ENCODE data around the gene CD164.

The CD164 gene

DNA sequence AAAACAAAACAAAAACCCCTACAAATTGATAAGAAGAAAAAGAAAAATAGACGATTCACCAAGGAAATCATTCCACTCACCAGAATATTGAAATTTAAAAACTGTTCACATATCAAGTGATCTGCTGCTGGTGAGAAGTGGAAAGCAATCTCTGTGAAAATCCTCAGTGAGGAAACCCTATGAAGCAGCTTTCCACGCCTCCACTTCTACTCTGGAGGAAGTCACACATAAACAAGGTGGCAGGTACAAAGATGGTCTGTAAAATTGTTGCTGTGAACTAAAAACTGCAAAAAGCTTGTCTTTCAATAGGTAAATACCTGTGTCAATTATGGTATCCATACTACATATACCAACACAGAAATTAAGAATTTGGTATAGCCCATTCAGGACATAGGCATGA is 18.5 kb downstream of the CD164 start:
- Histone ChIP-seq H3K4me1 (ENCODE audit: insufficient read depth, poor library complexity, severe bottlenecking) (no peaks in the 10 kb centered on the region), H3K9me3 (ENCODE audit: severe bottlenecking) (no peaks in the 10 kb centered on the region), H3K27ac (ENCODE audit: poor library complexity, severe bottlenecking) (no peak overlapping the region), H3K4me3 (ENCODE audit: severe bottlenecking) (no peak overlapping the region), H3K27me3 (ENCODE audit: insufficient read depth, poor library complexity, severe bottlenecking) (no peaks in the 10 kb centered on the region), H3K36me3 (ENCODE audit: low read depth) (peaks cover 72% of the 10 kb centered on the region)
- no peak for DNase-seq (ENCODE audit: low spot score)
- TF ChIP-seq, protein P1, sequence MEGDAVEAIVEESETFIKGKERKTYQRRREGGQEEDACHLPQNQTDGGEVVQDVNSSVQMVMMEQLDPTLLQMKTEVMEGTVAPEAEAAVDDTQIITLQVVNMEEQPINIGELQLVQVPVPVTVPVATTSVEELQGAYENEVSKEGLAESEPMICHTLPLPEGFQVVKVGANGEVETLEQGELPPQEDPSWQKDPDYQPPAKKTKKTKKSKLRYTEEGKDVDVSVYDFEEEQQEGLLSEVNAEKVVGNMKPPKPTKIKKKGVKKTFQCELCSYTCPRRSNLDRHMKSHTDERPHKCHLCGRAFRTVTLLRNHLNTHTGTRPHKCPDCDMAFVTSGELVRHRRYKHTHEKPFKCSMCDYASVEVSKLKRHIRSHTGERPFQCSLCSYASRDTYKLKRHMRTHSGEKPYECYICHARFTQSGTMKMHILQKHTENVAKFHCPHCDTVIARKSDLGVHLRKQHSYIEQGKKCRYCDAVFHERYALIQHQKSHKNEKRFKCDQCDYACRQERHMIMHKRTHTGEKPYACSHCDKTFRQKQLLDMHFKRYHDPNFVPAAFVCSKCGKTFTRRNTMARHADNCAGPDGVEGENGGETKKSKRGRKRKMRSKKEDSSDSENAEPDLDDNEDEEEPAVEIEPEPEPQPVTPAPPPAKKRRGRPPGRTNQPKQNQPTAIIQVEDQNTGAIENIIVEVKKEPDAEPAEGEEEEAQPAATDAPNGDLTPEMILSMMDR (IDR thresholded peaks at IDR 0.05; ENCODE audit: poor library complexity, severe bottlenecking) = no peak
- ATAC-seq (ENCODE audit: low read depth) = no peak

DNA sequence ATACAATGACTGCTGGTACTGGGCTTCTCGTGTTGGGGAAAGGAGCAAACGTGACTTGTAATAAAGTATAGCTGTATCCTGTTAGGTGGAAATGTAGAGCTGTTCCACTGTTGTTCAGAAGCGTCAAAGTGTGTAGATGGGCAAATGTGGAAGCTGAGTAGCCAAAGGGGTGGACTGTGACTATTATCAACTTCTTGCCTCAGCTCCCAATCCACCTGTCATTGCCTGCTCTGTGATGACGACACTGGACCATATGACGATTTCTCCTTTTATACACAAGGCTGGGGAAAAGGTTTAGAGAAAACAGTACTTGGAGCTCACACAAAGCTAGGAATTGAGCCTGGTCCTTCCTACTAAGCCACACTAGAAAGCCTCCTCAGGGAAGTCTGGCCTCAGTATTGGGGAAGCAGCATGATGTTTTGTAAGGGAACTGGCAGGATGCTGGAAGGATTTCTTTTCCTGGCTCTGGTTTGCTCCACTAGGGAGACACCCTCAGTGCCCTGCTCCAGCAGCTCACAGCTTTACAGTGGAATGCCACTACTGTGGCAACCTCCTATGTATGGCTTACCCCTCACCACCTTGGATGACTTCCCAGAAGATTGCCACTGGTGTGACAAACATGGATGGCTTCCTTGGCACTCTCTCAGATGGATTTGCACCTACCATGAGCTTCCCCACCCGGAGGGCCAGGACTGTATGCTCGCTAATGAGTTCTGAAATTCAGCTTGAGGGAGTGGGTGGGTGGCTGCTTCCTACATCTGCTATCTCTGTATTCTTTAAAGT is 20.0 kb downstream of the CD164 start:
- no peaks in the 10 kb centered on the region for H3K27me3 ChIP-seq (ENCODE audit: insufficient read depth, poor library complexity, severe bottlenecking)
- H3K9me3 ChIP-seq (ENCODE audit: severe bottlenecking) = no peaks in the 10 kb centered on the region
- DNase-seq (ENCODE audit: low spot score) (no peak), ATAC-seq (ENCODE audit: low read depth) (no peak)
- TF ChIP-seq, protein P1 (IDR thresholded peaks at IDR 0.05; ENCODE audit: poor library complexity, severe bottlenecking) = no peak
- peaks cover 65% of the 10 kb centered on the region for H3K36me3 ChIP-seq (ENCODE audit: low read depth)
- no peak overlapping the region for H3K4me3 ChIP-seq (ENCODE audit: severe bottlenecking)
- no peak overlapping the region for H3K27ac ChIP-seq (ENCODE audit: poor library complexity, severe bottlenecking)
- H3K4me1 ChIP-seq (ENCODE audit: insufficient read depth, poor library complexity, severe bottlenecking) = no peaks in the 10 kb centered on the region

DNA sequence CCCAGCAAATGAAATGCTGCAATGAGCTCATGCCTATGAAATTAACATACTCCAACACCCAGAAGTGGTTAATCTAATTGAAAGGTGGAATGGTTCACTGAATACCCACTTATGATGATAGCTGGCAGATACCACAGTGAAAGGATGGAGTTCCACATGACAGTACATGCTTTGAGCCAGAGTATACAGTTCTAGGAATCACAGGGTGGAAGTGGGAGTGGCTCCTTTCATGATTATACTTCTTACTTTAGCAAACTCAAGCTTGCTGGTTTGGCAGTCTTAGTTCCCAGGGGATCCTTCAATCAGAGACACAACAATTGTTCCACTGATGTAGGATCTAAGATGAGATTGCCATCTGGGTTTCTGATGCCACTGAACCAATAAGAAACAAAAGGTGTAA is 21.5 kb downstream of the CD164 start:
- Histone ChIP-seq H3K36me3 (ENCODE audit: low read depth) (peaks cover 60% of the 10 kb centered on the region), H3K4me1 (ENCODE audit: insufficient read depth, poor library complexity, severe bottlenecking) (no peaks in the 10 kb centered on the region), H3K27ac (ENCODE audit: poor library complexity, severe bottlenecking) (no peak overlapping the region), H3K9me3 (ENCODE audit: severe bottlenecking) (no peaks in the 10 kb centered on the region), H3K4me3 (ENCODE audit: severe bottlenecking) (no peak overlapping the region), H3K27me3 (ENCODE audit: insufficient read depth, poor library complexity, severe bottlenecking) (no peaks in the 10 kb centered on the region)
- no peak for DNase-seq (ENCODE audit: low spot score)
- TF ChIP-seq, protein P1 (IDR thresholded peaks at IDR 0.05; ENCODE audit: poor library complexity, severe bottlenecking) = no peak
- ATAC-seq (ENCODE audit: low read depth) = no peak

DNA sequence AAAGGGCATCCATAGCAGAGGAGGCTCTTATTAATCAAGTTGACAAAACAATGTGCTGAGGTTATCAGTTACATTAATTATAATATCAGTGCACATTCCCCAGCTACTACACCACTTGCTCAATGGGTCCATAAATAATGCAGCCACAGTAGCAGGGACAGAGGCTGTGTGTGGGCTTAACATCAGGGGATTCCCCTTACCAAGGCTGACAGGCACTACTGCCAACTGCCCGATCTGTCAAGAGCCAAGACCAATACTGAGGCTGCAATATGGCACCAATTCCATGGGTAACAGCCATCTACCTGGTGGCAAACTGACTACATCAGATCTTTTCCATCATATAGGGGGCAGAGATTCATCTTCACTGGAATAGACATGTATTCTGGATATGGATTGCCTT is 22.0 kb downstream of the CD164 start:
- no peak overlapping the region for H3K4me3 ChIP-seq (ENCODE audit: severe bottlenecking)
- no peak overlapping the region for H3K27ac ChIP-seq (ENCODE audit: poor library complexity, severe bottlenecking)
- no peaks in the 10 kb centered on the region for H3K27me3 ChIP-seq (ENCODE audit: insufficient read depth, poor library complexity, severe bottlenecking)
- no peak for DNase-seq (ENCODE audit: low spot score)
- no peaks in the 10 kb centered on the region for H3K4me1 ChIP-seq (ENCODE audit: insufficient read depth, poor library complexity, severe bottlenecking)
- no peaks in the 10 kb centered on the region for H3K9me3 ChIP-seq (ENCODE audit: severe bottlenecking)
- TF ChIP-seq, protein P1 (IDR thresholded peaks at IDR 0.05; ENCODE audit: poor library complexity, severe bottlenecking) = no peak
- ATAC-seq (ENCODE audit: low read depth) = no peak
- H3K36me3 ChIP-seq (ENCODE audit: low read depth) = peaks cover 55% of the 10 kb centered on the region

DNA sequence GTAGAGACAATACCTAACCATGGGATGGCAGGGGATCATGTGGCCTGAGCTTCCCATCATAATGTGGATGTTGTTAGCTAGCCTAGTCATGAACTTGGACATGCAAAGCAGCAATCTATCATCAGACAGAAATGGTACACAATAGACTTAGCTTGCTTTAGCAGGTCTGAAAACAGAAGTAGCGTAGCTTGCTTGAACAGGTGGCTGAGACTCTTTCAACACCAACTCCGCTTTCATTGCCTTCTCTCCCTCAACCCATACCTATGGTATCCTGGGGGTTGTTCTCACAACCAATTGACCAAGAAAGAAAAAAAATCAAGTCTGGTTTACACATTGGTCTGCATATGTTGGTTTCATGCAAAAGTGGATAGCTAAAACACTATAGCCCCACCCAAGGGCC is 23.0 kb downstream of the CD164 start:
- Histone ChIP-seq H3K27me3 (ENCODE audit: insufficient read depth, poor library complexity, severe bottlenecking) (no peaks in the 10 kb centered on the region), H3K36me3 (ENCODE audit: low read depth) (peaks cover 46% of the 10 kb centered on the region), H3K4me3 (ENCODE audit: severe bottlenecking) (no peak overlapping the region), H3K9me3 (ENCODE audit: severe bottlenecking) (no peaks in the 10 kb centered on the region), H3K27ac (ENCODE audit: poor library complexity, severe bottlenecking) (no peak overlapping the region), H3K4me1 (ENCODE audit: insufficient read depth, poor library complexity, severe bottlenecking) (no peaks in the 10 kb centered on the region)
- DNase-seq (ENCODE audit: low spot score) (no peak), ATAC-seq (ENCODE audit: low read depth) (no peak)
- TF ChIP-seq, protein P1 (IDR thresholded peaks at IDR 0.05; ENCODE audit: poor library complexity, severe bottlenecking) = no peak

Measured in RWPE2 (cell line).